Dedifferentiated amniotic fluid mesenchymal stem cell (primary cell): ENCODE results near the gene PRKCH.

Source experiments
- DNase-seq: peaks from one replicate; pipeline ENCODE4 v3.0.0-alpha.2; 2016; ENCODE audit errors: extremely low spot score

The PRKCH gene

DNA sequence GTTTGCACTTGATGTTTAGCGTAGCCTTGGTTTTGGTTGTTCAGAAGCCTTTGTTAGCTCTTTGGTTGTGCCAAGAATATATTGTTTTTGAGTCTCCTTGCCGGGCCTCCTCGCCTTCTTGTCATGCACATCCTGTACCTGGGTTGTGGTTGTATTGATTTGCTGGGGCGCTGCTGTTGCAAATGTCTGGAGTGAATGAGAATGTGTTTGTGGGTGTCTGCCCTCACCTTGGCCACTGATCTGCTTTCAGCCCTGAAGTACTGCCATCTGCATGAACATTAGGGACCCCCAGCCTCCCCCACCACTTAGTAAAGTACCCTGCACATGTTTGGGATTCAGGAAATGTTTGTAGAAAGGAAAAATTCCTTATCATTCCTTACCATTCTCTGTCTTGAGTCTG lies 16.5 kb downstream of the PRKCH start:
- no peak for DNase-seq

DNA sequence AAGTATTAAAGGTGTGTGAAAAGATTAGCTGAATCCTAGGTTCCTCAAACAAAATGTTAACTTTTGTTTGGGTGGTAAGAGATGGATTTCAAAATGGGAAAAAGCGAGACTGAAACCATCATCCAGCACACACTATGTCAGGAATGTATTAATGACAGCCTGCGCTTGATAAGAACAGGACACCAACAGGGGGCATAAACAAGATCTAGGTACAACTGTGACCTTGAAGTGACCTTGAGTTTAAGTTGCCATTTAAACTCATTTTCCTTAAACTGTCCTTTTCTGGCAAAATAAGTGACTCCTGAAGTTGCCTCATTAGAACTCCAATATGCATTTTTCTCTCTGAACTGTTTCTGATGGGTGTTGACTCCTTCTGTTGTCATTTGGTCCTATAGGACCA lies 17.1 kb downstream of the PRKCH start:
- DNase-seq: no peak

DNA sequence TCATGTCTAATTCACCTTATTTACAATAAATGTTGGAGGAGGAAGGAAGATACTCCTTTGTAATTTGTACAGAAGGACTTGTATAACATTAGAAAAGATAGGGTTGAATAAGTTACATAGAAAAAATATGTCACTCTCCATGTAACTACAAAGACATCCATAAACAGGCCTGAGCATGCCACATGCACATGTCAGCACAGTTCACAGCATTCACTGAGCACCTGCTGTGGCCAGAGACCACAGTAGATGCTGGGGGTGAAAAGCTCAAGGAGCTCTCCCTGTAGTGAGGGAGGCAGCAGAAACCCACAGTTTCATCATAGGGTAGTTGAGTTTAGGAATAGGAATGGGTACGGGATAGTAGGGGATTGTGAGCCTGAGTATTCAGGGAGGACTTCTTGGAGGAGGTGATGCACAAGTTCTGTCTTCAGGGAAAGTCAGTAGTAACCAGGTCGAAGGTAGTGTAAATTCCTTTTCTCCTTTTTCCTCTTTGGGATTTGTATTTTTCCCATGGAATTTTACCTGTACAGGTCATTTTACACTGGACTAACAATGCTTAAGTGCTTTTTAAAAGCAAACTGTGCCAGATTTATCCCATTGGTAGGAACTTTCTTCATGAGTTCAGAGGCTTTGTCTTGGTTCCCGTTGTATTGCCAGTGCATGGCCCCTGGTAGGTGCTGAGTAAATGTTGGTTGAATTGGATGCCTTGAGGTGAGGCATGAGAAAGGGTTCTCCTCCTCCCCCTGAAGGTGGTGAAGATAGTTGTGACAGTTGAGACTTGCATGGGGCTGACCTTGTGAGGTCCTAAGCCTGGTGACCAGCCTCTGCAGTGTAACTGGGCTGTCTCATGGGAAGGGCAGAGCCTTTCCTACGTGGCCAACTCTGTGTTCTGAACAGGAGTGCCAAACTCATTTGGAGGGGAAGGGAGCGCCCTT lies 20.2 kb downstream of the PRKCH start:
- DNase-seq: no peak

DNA sequence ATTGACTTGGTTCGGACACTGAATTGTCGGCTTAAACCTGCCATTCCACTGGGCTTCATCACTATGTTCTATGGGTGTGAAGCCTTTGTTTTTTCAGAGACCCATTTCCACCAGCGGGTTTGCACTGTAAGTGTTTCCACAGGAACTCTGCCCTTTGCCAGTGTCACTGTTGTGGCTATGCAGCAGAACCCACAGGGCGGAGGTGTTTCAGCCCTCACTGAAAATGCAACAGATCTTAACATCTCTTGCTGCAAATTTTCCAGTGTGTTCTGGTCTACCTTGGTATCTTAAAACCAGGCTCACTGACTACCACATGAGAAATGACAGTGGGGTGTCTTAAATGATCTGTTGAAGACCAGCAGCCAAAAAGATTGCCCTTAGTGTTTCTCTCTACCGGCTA lies 21.1 kb downstream of the PRKCH start:
- DNase-seq: no peak

DNA sequence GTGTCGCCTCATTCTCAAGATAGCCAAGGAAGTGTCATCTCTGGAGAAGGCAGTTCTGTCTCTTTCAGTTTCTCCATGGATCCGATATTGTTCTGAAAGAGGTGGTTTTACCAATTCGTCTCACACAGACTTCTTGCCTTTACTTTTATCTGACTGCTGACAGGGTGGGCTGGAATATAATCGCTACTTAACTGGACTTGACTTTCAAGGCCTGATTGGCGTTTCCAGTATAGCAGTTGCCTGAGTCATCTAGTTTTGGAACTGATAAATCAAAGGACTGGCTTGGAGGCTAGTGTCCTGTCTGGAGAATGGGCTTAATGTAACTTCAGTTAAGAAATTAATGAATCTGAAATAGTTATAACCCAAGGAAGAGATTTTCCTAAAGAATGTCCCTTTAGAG lies 21.6 kb downstream of the PRKCH start:
- no peak for DNase-seq

DNA sequence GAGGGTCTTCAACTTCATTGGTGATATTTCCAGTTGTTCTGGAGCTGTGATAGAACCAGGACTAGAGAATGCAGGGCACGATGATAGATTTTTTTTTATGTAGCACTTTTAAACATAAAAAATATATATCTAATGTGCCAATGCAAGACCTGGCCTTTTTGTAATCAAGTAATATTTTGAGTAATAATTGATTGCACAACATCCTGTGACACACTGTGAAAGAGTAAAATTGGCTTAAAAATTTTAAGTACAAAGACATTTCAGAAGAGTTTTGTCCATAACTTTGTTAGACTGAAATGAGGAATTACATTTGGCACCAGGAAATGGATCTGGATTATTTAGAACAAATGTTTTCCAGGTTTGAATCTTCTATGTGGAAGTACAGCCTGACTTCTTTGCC lies 22.1 kb downstream of the PRKCH start:
- DNase-seq: no peak

DNA sequence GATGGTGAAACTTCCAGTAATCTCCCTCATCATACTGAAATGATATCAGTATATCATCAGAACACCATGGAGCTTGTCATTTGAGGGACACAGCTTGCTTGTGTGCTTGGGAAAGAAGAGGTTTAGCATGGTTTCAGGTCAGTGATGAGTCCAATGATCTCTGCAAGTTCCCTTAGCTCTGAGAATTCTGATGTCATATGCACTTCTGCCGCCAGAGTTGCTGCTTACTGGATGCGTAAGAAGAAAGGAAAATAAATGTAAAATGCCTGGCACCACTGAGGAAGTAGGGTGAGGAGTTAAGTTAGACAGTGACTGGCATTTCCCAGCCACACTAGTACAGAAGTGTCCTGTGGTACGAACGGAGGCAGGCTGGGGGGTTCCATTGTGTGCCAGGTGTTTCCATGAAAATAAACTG lies 22.6 kb downstream of the PRKCH start:
- DNase-seq: no peak

DNA sequence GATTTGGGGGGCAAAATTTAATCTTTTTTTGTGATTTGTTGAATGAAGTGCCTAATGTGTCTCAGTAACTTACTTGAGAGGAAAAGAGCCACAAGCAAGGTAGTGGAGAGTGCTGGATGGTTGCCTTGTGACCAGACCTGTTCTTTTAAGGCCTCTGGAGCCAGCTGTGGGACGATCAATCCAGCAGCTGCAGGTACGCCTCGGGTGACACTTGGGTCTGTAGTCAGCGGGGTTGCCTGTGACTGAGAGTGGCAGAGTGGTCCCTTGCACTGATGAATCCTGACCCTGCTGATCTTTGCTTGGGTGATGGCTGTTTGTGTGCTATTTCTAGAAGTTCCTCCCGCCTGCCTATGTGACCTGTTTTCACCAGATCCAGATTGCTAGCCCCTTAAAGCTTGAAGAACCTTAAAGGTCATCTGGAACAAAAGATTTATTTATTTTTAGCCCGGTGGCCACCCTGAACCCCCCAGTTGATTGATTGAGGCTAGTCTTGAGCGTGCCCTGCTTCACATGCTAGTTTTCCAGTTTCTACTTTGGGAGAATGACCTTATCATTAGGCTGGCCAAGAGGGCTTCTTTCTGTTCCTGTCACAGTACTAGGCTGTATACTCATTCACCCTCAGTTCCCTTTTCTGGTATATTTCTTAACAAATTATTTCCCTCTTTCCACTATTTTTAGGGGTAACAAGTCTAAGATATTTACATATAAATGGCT lies 23.2 kb downstream of the PRKCH start:
- DNase-seq: no peak

DNA sequence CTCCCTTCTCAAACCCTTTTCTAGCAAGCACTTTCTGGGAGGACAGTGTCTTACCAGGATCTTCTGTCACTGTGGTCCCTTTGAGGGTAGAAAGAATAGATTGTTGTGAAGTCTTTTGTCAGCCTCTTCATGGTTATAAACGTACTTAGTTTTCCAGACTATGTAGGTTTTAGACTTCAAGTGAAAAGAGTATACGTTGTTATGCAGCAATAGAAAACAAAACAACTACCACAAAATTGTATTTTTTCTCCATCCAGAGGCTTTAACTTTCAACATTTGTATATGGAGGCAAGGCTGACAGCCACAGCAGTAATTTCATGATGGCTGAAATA lies 23.7 kb downstream of the PRKCH start:
- DNase-seq: no peak

DNA sequence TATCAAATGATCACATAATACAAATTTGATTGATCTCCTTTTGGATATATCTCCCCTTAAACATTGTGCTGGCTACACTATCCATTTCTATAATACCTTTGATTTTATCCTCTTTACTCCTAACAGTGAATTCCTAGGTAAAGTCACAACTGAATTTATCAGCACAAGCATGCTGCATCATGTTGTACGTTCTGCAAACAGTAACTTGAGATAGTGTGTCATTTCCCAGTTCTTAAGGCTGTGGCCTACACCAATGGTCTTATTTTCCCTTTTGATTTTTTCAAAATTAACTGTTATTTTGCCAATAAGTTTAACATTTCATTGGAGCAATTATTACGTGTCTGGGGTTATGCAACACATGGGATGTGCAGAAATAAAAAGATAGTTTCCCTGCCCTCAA lies 24.8 kb downstream of the PRKCH start:
- DNase-seq: no peak

DNA sequence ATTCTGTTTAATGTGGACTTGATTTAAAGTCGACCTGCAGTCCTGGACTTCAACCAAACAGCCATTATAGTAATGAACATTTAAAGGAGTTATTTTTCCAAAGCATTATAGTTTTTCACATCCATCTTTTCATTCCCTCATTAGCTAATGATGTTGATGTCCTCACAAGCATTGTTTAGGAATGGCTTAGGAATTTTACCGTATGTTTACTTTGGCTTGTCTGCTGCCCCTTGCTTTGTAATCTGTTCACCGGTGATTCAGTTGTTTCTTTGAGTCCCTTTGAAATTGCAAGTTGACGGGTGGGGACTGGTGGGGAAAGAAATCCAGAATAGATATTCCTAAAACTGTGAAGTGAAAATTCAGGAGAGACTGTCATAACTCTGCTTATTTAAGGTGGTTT lies 25.4 kb downstream of the PRKCH start:
- no peak for DNase-seq

DNA sequence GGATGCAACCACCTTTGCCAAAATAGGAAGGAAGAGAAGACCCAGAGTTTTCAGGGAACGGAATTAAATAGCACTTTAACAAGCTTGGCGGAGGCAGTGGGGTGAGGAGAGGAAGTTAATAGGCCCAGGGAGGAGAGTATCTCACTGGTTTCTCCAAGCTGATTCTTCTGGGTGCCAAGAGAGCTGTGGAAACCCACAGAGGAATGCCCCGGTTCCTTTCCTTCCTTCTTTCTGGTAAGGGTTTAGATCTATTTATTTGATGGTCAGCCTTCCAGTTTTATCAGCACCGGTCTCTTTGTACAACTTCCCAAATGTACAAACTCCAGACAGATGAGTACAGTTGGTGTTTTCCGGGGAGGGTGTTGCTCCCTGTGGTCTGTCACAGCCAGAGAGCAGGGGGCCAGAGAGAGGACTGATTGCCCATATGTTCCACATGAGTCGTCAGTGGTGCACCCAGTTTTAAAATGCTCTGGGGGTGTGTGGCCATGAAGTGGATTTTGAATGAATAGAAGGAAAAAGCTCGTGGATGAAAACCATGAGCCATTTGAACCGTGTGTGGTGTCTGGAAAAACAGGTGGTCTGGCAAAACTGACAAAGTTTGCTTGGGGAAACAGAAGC lies 26.6 kb downstream of the PRKCH start:
- DNase-seq: no peak

DNA sequence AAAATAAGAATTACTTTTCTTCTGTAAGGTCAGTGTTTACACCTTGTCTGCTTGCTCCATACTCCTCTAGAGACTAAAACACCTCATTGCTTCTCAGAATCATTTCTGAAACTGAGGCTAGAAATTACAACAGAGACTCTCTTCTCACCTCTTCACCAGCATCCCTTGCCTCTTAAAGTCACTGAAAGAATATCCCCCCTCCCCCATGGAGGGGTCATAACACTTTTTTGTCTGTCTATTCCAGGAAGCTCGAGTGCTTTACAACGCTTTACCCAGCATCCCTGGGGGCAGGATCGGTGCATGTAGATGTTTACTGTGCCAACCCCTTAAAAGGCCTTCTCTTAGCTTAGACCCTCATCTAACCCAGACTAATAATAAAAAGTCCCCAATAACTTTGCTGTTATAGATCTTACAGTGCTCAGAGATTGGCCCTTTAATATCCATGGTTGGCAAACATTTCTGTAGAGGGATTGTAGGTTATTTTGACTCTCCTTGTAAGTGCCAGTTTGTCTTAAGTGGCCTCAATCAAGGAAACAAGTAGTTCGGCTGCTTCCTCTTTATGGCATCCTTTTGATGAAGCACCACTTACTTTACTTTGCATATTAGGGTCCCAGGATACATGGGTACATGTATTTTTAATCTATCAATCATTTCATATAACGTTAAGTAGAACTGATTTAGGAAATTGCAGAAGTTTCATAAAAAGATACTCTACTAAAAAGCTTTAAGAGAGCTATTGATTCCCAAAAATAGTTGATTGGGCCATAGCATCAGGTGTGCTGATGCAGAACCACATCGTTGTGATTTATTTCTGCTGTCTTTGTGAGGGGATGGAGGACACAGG lies 29.3 kb downstream of the PRKCH start:
- DNase-seq: no peak

DNA sequence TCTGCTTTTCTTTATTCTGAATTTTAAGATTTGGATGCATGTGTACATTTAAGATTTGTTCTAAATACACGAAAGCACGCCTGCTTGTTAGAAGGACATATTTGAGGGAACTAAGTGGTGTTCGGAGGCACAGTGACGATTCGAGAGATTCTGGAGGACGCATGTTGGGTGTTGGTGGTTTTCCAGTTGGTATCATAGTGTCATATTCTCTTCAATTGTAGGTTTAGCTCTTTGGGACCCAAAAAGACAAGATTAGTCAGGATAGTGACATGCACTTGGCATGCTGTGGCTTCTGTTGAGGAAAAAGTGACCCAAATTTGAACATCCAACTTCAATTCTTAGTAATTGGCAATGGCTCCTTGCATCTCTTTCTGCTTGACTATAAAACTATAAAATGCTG lies 30.1 kb downstream of the PRKCH start:
- no peak for DNase-seq

DNA sequence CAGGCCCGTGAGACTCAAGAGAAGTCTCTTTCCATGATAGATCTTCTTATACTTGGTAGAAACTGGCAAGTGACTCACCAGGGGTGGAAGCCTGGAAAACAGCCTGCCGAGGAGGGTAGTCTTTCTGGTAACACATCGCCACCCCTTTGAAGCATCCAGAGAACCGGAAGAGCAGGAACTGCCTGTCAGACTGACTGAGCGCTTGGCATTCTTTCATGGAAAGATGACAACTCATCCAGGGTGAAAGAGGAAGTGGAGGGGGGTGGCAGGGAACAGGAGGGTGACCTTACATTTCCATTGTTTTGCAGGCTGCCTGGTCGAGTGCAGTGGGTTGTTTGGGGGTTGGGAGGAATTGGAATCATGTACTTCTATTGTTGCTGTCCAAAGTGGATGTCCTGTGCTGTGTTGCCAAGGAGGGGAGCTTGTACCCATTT lies 34.5 kb downstream of the PRKCH start:
- DNase-seq: no peak

DNA sequence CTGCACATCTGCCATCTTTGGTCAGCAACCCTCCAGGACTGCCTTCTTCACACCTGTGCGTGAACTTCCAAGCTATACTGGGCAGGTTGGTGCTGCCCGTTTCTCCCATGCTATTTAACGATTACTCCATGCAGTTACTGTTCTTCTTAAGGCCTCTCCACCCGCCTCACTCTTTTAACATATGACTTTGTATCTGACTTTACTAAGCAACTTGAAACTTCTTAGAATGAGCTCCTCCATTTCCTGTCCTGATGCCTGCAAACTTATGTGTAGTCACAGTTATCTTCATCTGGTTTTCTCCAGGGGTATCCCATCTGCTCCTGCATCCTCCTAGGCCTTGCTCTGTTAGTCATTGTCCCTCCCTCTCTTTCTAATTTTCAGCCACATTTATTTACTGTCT lies 35.7 kb downstream of the PRKCH start:
- no peak for DNase-seq

DNA sequence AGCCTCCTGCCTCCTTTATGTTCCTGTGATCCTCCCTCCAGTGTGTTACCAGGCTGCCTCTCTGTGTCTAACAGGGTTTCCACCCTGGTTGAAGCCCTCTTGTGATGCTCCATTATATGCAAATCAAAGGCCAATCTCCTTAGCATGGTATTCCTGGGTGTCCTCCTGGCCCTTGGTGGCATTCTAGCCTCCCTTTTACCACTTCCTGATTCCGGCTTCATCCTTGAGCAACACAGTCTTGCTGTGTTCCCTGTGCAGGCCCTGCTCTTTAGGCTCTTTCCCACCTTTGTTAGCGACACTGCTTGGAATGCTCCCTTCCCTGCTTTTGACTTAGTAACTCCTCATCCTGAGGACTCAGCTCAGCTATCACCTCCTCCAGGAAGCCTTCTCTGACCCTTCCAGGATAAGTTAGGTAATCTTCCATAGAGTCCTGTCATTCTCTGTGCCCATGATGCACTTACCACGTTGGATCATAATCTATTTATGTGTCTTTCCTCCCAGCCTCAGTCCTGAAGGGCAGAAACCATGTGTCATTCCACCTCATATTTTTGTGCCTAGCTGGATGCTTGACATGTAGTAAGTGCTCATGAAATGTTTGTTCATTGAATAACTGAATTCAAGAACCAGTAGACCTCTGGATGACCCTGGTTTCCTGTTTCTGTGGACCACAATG lies 37.3 kb downstream of the PRKCH start:
- DNase-seq: no peak

DNA sequence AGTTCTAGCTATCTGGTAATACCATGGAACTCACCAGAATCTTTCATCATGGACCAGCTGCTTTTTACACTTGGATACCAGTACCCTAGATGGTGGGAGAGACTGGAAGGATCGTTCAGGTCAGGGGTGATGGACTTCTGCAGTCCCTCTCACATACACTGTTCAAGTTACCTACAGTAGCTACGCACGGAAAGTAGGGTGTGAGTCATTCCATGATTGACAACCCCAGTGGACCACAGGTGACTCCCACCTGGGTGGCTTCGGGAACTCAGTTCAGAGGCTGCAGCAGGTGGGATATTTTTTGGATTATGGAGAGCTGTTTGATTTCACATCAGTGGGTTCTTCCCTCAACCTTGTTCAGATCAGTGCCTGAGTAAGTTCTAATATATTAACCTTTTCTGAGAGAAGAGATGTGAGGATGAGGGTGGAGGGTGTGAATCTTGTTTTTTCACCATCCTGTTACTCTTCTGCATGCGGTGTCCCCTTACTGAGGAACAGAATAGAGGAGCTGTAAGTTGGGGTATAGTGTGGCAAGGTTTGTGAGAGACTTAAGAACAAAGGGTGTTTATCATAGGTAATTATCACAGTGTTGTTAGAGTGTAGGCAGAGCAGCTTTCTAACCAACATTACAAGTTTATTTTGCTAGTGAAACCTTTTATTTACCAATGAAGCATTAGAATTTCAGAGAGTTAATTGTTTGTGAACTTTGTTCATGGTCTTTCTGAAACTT lies 39.6 kb downstream of the PRKCH start:
- DNase-seq: no peak

DNA sequence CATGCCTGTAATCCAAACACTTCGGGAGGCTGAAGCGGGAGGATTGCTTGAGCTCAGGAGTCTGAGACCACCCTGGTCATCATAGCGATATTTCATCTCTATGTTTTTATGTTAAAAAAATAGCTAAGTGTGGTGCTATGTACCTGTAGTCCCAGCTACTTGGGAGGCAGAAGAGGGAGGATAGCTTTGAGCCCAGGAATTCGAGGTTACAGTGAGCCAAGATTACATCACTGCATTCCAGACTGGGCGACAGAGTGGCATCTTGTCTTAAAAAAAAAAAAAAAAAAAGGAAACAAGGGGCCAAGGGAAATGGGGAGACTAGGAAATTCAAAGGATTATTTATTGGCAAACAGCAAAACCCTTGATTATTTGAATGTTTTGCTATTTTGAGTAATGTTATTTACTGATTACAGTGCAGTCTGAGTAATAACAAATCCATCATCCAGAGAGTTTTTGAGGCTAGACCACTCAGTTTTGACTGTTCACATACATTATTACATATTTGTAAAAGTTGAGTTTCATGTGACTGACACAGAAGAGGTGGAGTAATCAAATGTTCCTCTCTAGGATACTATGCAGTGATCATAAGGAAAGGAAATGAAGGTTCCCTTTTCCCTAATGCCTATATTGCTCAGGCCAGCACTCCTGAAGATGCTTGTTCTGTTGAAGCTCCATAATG lies 40.8 kb downstream of the PRKCH start:
- no peak for DNase-seq

DNA sequence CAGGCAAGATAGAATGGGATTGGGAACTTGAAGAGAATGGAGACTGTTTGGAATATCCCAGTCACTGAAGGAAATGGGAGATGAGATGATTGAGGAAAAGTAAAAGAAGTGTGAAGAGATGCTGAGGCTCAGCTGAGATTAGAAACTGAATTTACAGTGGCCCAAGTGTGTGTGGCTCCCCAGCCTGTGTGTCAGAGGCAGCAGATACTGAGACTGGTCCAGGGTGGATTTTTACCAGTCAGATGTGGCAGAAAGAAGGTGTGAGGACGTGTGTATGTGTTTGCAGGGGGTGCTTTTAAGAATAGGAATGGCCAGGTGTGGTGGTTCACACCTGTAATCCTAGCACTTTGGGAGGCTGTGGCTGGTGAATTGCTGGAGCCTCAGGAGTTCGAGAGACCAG lies 42.9 kb downstream of the PRKCH start:
- DNase-seq: no peak
